H1 (cell line): ENCODE data around the gene CEP192. TPM values are rescaled to one million over a fixed set of nuclear protein-coding genes. Genes with fewer than 3 reads are reported as not detected.

ENCODE experiments used
- ATF2 ChIP-seq: IDR thresholded peaks from 2 replicates; pipeline ENCODE4 v1.6.1; 2012; ENCODE audit warnings: low read length, inconsistent platforms
- BCL11A ChIP-seq, 2 experiments: IDR thresholded peaks; one replicate each; pipeline ENCODE4 v1.6.1; 2011; ENCODE audit warnings: low read depth in 2 of 2, low read length in 2 of 2, mild to moderate bottlenecking in 2 of 2
- CBX5 ChIP-seq: fragments of 300-800, 300-1000 bp; sonication (generic); IDR thresholded peaks from 2 replicates; pipeline ENCODE4 v1.7.1; 2016; ENCODE audit warnings: antibody characterized with exemption, low read length, low read depth
- CHD1 ChIP-seq: IDR thresholded peaks from 2 replicates; pipeline ENCODE4 v1.6.1; 2012; ENCODE audit warnings: low read depth, low read length, improper control_type of control experiment
- CREB1 ChIP-seq: IDR thresholded peaks from 2 replicates; pipeline ENCODE4 v1.6.1; 2012; ENCODE audit warnings: inconsistent platforms
- CTBP2 ChIP-seq: IDR thresholded peaks from 2 replicates; pipeline ENCODE4 v1.7.0; 2011; ENCODE audit warnings: borderline replicate concordance, mild to moderate bottlenecking, moderate library complexity, mixed read lengths, low read length; ENCODE audit not compliant: insufficient read depth, insufficient read length
- EGR1 ChIP-seq: IDR thresholded peaks from 2 replicates; pipeline ENCODE4 v1.6.1; 2011; ENCODE audit warnings: low read depth, low read length, borderline replicate concordance
- FOSL1 ChIP-seq: IDR thresholded peaks from 2 replicates; pipeline ENCODE4 v1.6.1; 2011; ENCODE audit warnings: mild to moderate bottlenecking, low read depth, low read length, moderate library complexity; ENCODE audit not compliant: insufficient read depth
- HDAC2 ChIP-seq, 2 experiments: fragments of 300-600 bp in 1 of 2; sonication (generic) in 1 of 2; IDR thresholded peaks; 2 replicates each; pipeline ENCODE4 v1.6.1; 2011 to 2012; ENCODE audit warnings: low read depth in 2 of 2, low read length in 2 of 2, mild to moderate bottlenecking in 2 of 2, moderate library complexity in 2 of 2, borderline replicate concordance in 1 of 2, inconsistent platforms in 1 of 2
- HDAC6 ChIP-seq: IDR thresholded peaks from one replicate; pipeline ENCODE4 v1.7.1; 2012; ENCODE audit warnings: low read depth, mild to moderate bottlenecking, inconsistent platforms, low read length, moderate library complexity
- KDM4A ChIP-seq: IDR thresholded peaks from one replicate; pipeline ENCODE4 v1.7.1; 2012; ENCODE audit warnings: low read depth, mild to moderate bottlenecking, moderate library complexity, low read length, inconsistent platforms; ENCODE audit not compliant: severe bottlenecking
- KDM5A ChIP-seq: fragments of 200-600 bp; IDR thresholded peaks from 2 replicates; pipeline ENCODE4 v1.7.1; 2012; ENCODE audit warnings: mild to moderate bottlenecking, low read length, inconsistent platforms, mixed read lengths
- MAFK ChIP-seq: IDR thresholded peaks from 2 replicates; pipeline ENCODE4 v1.6.1; 2012; ENCODE audit warnings: low read depth, mild to moderate bottlenecking, improper control_type of control experiment, low read length
- PHF8 ChIP-seq: fragments of 200-600 bp; sonication (generic); conservative IDR thresholded peaks from 2 replicates; pipeline ENCODE4 v1.7.1; 2012; ENCODE audit warnings: low read depth, mild to moderate bottlenecking, inconsistent platforms, low read length, moderate library complexity
- POLR2A ChIP-seq, 2 experiments: IDR thresholded peaks; 1 replicate in 1 of 2; 2 replicates in 1 of 2; pipeline ENCODE4 v1.6.1; 2011; ENCODE audit warnings: low read depth in 2 of 2, low read length in 2 of 2, mild to moderate bottlenecking in 2 of 2; ENCODE audit errors: control extremely low read depth in 1 of 2
- POU5F1 ChIP-seq: IDR thresholded peaks from 2 replicates; pipeline ENCODE4 v1.6.1; 2011; ENCODE audit warnings: low read depth, mild to moderate bottlenecking, low read length, moderate library complexity
- RAD21 ChIP-seq, 2 experiments: IDR thresholded peaks in 1 of 2; conservative IDR thresholded peaks in 1 of 2; 2 replicates each; pipeline ENCODE4 v1.6.1; 2011; ENCODE audit warnings: low read depth in 2 of 2, low read length in 2 of 2, improper control_type of control experiment in 1 of 2, inconsistent platforms in 1 of 2, mild to moderate bottlenecking in 1 of 2, moderate library complexity in 1 of 2
- RBBP5 ChIP-seq: IDR thresholded peaks from 2 replicates; pipeline ENCODE4 v1.7.1; 2012; ENCODE audit warnings: low read depth, mild to moderate bottlenecking, inconsistent platforms, low read length, moderate library complexity, borderline replicate concordance
- SP2 ChIP-seq: IDR thresholded peaks from 2 replicates; pipeline ENCODE4 v1.6.1; 2012; ENCODE audit warnings: mild to moderate bottlenecking, low read length, inconsistent platforms
- SRF ChIP-seq: IDR thresholded peaks from 2 replicates; pipeline ENCODE4 v1.6.1; 2011; ENCODE audit warnings: mild to moderate bottlenecking, low read depth, low read length, moderate library complexity
- SUZ12 ChIP-seq: fragments of 200-600 bp; sonication (generic); IDR thresholded peaks from 2 replicates; pipeline ENCODE4 v1.6.1; 2012; ENCODE audit warnings: mild to moderate bottlenecking, inconsistent platforms, low read length, moderate library complexity, mixed read lengths
- TEAD4 ChIP-seq: IDR thresholded peaks from 2 replicates; pipeline ENCODE4 v1.6.1; 2012; ENCODE audit warnings: low read depth, low read length, inconsistent platforms, mixed read lengths
- ZNF274 ChIP-seq: IDR thresholded peaks from 2 replicates; pipeline ENCODE4 v1.7.0; 2012; ENCODE audit warnings: low read length, borderline replicate concordance; ENCODE audit errors: extremely low read depth
- polyA plus RNA-seq, 7 experiments: library from polyadenylated mRNA; depleted of rRNA in 3 of 7; stranded (reverse) in 5 of 7; unstranded in 2 of 7; fragments of >200 nt in 5 of 7; fragments of 200-250 nt in 2 of 7; gene quantifications; 1 replicate in 5 of 7; 2 replicates in 1 of 7; 4 replicates in 1 of 7; pipeline versions ENCODE4 v1.2.1 to v1.2.3, GENCODE V29; 2011 to 2013; ENCODE audit warnings: missing spikeins in 2 of 7, mixed read lengths in 2 of 7
- total RNA-seq: library from RNA; stranded (reverse); fragmentation: NEBNext Ultra II Directional; extraction: Animal tissue kit (Norgen Biotek cat#: 25700); gene quantifications from 2 replicates; pipeline ENCODE4 v1.2.1, GENCODE V29; 2021

The CEP192 gene
- total and polyA plus RNA-seq, 2 of the 8 experiments (the other 6 are each of a cell fraction or from before 2014, with no cell fraction given) = 13.4 to 23.1 TPM

GRCh38 chr18:12948050-12948804 is 42.9 kb upstream of the CEP192 start (continued):
- TF ChIP-seq RAD21 (IDR thresholded peaks at IDR 0.05 in 1 of 2, conservative IDR thresholded peaks at IDR 0.05 in 1 of 2; ENCODE audit: low read depth in 2 of 2, low read length in 2 of 2) = no peak
- TF ChIP-seq RBBP5 = peak; percentile 88
- no peak for TF ChIP-seq BCL11A (IDR thresholded peaks at IDR 0.05; ENCODE audit: low read depth in 2 of 2, low read length in 2 of 2)
- TF ChIP-seq SRF = no peak
- no peak for TF ChIP-seq CBX5
- TF ChIP-seq PHF8 = peak; percentile 99
- no peak for TF ChIP-seq SUZ12
- TF ChIP-seq EGR1 = no peak
- TF ChIP-seq ZNF274 = no peak
- TF ChIP-seq POLR2A (IDR thresholded peaks at IDR 0.05; ENCODE audit: control extremely low read depth in 1 of 2, low read depth in 2 of 2, low read length in 2 of 2) = peak; percentile 83 to 87
- TF ChIP-seq KDM4A = peak; percentile 81
- TF ChIP-seq ATF2 = no peak
- no peak for TF ChIP-seq HDAC6
- no peak for TF ChIP-seq KDM5A
- TF ChIP-seq SP2 = no peak
- no peak for TF ChIP-seq FOSL1
- no peak for TF ChIP-seq POU5F1
- 0 out of 4 replicates have a peak, but pooled peaks of 1 of the 2 experiments have one; percentile 13 for TF ChIP-seq HDAC2 (IDR thresholded peaks at IDR 0.05; ENCODE audit: borderline replicate concordance in 1 of 2, low read depth in 2 of 2, low read length in 2 of 2)
- no peak for TF ChIP-seq MAFK
- TF ChIP-seq TEAD4 = no peak
- TF ChIP-seq CHD1 = no peak
- no peak for TF ChIP-seq CTBP2
- peak; percentile 5 for TF ChIP-seq CREB1
- TF ChIP-seq, all 59 proteins: peak for 20
